Peyer's patch (tissue), 4 donors: ENCODE measurements around the gene KCNQ1OT1.

Source experiments
- POLR2A ChIP-seq, 2 donors: fragments of 450-650 bp; IDR thresholded peaks; one replicate each; pipeline ENCODE4 v1.5.1; 2017; ENCODE audit warnings: antibody characterized with exemption in 2 of 2, mild to moderate bottlenecking in 2 of 2, moderate library complexity in 2 of 2
- TF ChIP-seq, protein P1 (sequence below), 6 experiments: fragments of 450-650 bp in 4 of 6; fragments of 200-600 bp in 2 of 6; sonication (generic) in 1 of 6; IDR thresholded peaks; one replicate each; pipeline ENCODE4 v1.5.1; 2017 to 2019; ENCODE audit warnings: antibody characterized with exemption in 6 of 6, mild to moderate bottlenecking in 3 of 6, moderate library complexity in 1 of 6

DNA sequence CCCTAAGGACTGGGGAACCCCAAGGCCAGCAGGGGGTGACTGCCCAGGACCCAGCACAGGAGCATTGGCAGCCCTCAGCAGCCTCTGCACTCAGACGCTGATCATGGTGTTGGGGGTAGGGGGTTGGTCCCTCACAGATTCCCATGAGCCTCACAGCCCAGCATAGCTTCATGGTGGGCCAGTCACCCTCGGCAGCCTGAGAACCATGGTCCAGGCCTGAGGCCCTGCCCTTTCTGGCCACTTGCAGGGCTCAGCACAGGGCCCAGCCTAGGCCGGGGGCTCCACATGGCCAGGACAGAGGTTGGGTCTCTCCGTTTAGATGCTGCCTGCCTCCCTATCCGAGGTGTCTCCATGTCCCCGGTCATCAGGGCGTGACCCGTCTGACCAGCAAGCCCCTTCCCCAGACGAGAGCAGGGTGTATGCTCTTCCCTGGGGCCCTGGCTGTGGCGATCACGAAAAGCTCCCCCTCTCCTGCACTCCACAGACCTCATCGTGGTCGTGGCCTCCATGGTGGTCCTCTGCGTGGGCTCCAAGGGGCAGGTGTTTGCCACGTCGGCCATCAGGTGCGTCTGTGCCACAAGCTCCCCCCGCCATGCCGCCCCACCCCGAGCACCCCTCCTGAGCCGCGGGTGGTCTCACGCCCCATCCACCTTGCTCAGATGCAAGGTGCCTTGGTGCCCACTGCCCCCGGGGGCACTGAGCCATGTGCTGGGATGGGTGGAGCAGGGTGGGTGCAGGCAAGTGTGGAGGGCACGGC, 128.8 kb downstream of the KCNQ1OT1 start:
- TF ChIP-seq, protein P1, sequence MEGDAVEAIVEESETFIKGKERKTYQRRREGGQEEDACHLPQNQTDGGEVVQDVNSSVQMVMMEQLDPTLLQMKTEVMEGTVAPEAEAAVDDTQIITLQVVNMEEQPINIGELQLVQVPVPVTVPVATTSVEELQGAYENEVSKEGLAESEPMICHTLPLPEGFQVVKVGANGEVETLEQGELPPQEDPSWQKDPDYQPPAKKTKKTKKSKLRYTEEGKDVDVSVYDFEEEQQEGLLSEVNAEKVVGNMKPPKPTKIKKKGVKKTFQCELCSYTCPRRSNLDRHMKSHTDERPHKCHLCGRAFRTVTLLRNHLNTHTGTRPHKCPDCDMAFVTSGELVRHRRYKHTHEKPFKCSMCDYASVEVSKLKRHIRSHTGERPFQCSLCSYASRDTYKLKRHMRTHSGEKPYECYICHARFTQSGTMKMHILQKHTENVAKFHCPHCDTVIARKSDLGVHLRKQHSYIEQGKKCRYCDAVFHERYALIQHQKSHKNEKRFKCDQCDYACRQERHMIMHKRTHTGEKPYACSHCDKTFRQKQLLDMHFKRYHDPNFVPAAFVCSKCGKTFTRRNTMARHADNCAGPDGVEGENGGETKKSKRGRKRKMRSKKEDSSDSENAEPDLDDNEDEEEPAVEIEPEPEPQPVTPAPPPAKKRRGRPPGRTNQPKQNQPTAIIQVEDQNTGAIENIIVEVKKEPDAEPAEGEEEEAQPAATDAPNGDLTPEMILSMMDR (IDR thresholded peaks at IDR 0.05) = no peak
- no peak for TF ChIP-seq POLR2A (IDR thresholded peaks at IDR 0.05)
